Mammary epithelial cell (primary cell): ENCODE results near the gene DDX25.
"Not testable (repeated sequence)": the region's sequence is repeated elsewhere in the genome, so short reads cannot be mapped to it uniquely, and the experiment has no call there.

ENCODE experiments used
- EZH2 ChIP-seq: IDR thresholded peaks from 2 replicates; pipeline ENCODE4 v1.6.1; 2012; ENCODE audit warnings: low read length, inconsistent platforms, borderline replicate concordance
- TF ChIP-seq, protein P1 (sequence below), 2 donors: IDR thresholded peaks in 1 of 2; conservative IDR thresholded peaks in 1 of 2; 2 replicates each; pipeline ENCODE4 v1.5.1; 2011 to 2012; ENCODE audit warnings: inconsistent platforms in 2 of 2, low read length in 2 of 2, mild to moderate bottlenecking in 2 of 2, control low read depth in 1 of 2, low read depth in 1 of 2; ENCODE audit not compliant: insufficient read depth in 1 of 2; ENCODE audit errors: extremely low read depth in 1 of 2

DNA sequence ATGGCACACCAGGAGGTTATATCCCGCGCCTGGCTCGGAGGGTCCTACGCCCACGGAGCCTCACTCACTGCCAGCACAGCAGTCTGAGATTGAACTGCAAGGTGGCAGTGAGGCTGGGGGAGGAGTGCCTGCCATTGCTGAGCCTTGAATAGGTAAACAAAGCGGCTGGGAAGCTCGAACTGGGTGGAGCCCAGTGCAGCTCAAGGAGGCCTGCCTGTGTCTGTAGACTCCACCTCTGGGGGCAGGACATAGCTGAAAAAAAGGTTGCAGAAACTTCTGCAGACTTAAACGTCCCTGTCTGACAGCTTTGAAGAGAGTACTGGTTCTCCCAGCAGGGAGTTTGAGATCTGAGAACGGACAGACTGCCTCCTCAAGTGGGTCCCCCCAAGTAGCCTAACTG, 46.6 kb upstream of the DDX25 start:
- TF ChIP-seq, protein P1, sequence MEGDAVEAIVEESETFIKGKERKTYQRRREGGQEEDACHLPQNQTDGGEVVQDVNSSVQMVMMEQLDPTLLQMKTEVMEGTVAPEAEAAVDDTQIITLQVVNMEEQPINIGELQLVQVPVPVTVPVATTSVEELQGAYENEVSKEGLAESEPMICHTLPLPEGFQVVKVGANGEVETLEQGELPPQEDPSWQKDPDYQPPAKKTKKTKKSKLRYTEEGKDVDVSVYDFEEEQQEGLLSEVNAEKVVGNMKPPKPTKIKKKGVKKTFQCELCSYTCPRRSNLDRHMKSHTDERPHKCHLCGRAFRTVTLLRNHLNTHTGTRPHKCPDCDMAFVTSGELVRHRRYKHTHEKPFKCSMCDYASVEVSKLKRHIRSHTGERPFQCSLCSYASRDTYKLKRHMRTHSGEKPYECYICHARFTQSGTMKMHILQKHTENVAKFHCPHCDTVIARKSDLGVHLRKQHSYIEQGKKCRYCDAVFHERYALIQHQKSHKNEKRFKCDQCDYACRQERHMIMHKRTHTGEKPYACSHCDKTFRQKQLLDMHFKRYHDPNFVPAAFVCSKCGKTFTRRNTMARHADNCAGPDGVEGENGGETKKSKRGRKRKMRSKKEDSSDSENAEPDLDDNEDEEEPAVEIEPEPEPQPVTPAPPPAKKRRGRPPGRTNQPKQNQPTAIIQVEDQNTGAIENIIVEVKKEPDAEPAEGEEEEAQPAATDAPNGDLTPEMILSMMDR (conservative IDR thresholded peaks at IDR 0.05 in 1 of 2, IDR thresholded peaks at IDR 0.05 in 1 of 2; ENCODE audit: extremely low read depth in 1 of 2, insufficient read depth in 1 of 2, low read depth in 1 of 2, low read length in 2 of 2), result not testable (repeated sequence)
- TF ChIP-seq EZH2, result not testable (repeated sequence)
